H9 (cell line): Measurements from ENCODE around the gene PRR16. TPM values are rescaled to one million over a fixed set of nuclear protein-coding genes. Genes with fewer than 3 reads are reported as not detected.

ENCODE experiments used
- DNase-seq: peaks from one replicate; pipeline ENCODE4 v3.0.0-alpha.2; 2017
- H2AFZ ChIP-seq: one replicate; pipeline ENCODE4 v1.6.1; 2013; ENCODE audit warnings: mild to moderate bottlenecking, low read length, control low read depth, moderate library complexity
- H2AK5ac ChIP-seq: 2 replicates; pipeline ENCODE4 v1.6.1; 2013; ENCODE audit warnings: low read length, control low read depth, mixed read lengths; ENCODE audit not compliant: insufficient read length
- H2BK120ac ChIP-seq: one replicate; pipeline ENCODE4 v1.6.1; 2013; ENCODE audit warnings: low read depth, mild to moderate bottlenecking, low read length, control low read depth, inconsistent platforms; ENCODE audit not compliant: poor library complexity, severe bottlenecking
- H2BK12ac ChIP-seq: 2 replicates; pipeline ENCODE4 v1.6.1; 2013; ENCODE audit warnings: low read length, control low read depth, mixed read lengths, low read depth; ENCODE audit not compliant: insufficient read length
- H2BK15ac ChIP-seq: 2 replicates; pipeline ENCODE4 v1.6.1; 2013; ENCODE audit warnings: low read depth, low read length, control low read depth
- H2BK20ac ChIP-seq: one replicate; pipeline ENCODE4 v1.6.1; 2013; ENCODE audit warnings: low read depth, mild to moderate bottlenecking, low read length, control low read depth, inconsistent platforms; ENCODE audit not compliant: poor library complexity, severe bottlenecking
- H2BK5ac ChIP-seq: 2 replicates; pipeline ENCODE4 v1.6.1; 2013; ENCODE audit warnings: low read length, control low read depth, mixed read lengths; ENCODE audit not compliant: insufficient read length
- H3K14ac ChIP-seq: 2 replicates; pipeline ENCODE4 v1.6.1; 2013; ENCODE audit warnings: low read length, control low read depth; ENCODE audit not compliant: insufficient read depth
- H3K18ac ChIP-seq: 2 replicates; pipeline ENCODE4 v1.6.1; 2013; ENCODE audit warnings: low read depth, mild to moderate bottlenecking, mixed read lengths, low read length, control low read depth; ENCODE audit not compliant: insufficient read length
- H3K23ac ChIP-seq: 2 replicates; pipeline ENCODE4 v1.6.1; 2013; ENCODE audit warnings: low read length, control low read depth, mixed read lengths, low read depth; ENCODE audit not compliant: insufficient read length
- H3K23me2 ChIP-seq: 2 replicates; pipeline ENCODE4 v1.6.1; 2013; ENCODE audit warnings: low read depth, mild to moderate bottlenecking, mixed read lengths, low read length, control low read depth; ENCODE audit not compliant: insufficient read length, poor library complexity, severe bottlenecking
- H3K27ac ChIP-seq: 2 replicates; pipeline ENCODE4 v1.5.1; 2013; ENCODE audit warnings: low read length, control low read depth, mixed read lengths, low read depth; ENCODE audit not compliant: insufficient read length
- H3K27me3 ChIP-seq: 2 replicates; pipeline ENCODE4 v1.6.1; 2013; ENCODE audit warnings: low read length, control low read depth, inconsistent platforms; ENCODE audit not compliant: insufficient read depth
- H3K4ac ChIP-seq: 2 replicates; pipeline ENCODE4 v1.6.1; 2013; ENCODE audit warnings: low read depth, mild to moderate bottlenecking, control low read depth, inconsistent platforms, low read length, moderate library complexity
- H3K4me1 ChIP-seq: 2 replicates; pipeline ENCODE4 v1.6.1; 2013; ENCODE audit warnings: low read length, control low read depth, inconsistent platforms; ENCODE audit not compliant: insufficient read depth
- H3K4me2 ChIP-seq: 2 replicates; pipeline ENCODE4 v1.6.1; 2013; ENCODE audit warnings: low read length, control low read depth, mixed read lengths; ENCODE audit not compliant: insufficient read length, insufficient read depth
- H3K56ac ChIP-seq: 2 replicates; pipeline ENCODE4 v1.6.1; 2013; ENCODE audit warnings: low read depth, mild to moderate bottlenecking, mixed read lengths, low read length, control low read depth; ENCODE audit not compliant: insufficient read length
- H3K79me1 ChIP-seq: 2 replicates; pipeline ENCODE4 v1.6.1; 2013; ENCODE audit warnings: low read depth, mild to moderate bottlenecking, moderate library complexity, low read length, control low read depth, inconsistent platforms; ENCODE audit not compliant: insufficient read depth, poor library complexity, severe bottlenecking
- H3K79me2 ChIP-seq: 2 replicates; pipeline ENCODE4 v1.6.1; 2013; ENCODE audit warnings: low read length, control low read depth, inconsistent platforms; ENCODE audit not compliant: insufficient read depth
- H3K9ac ChIP-seq: 2 replicates; pipeline ENCODE4 v1.6.1; 2013; ENCODE audit warnings: low read length, control low read depth, mixed read lengths; ENCODE audit not compliant: insufficient read length; ENCODE audit errors: extremely low read depth
- H3K9me3 ChIP-seq: one replicate; pipeline ENCODE4 v1.6.1; 2013; ENCODE audit warnings: low read depth, low read length, inconsistent platforms; ENCODE audit not compliant: control insufficient read depth
- H3T11ph ChIP-seq: one replicate; pipeline ENCODE4 v1.6.1; 2013; ENCODE audit warnings: mild to moderate bottlenecking, low read length, control low read depth, inconsistent platforms
- H4K20me1 ChIP-seq: one replicate; pipeline ENCODE4 v1.6.1; 2013; ENCODE audit not compliant: control insufficient read depth, insufficient read length, insufficient read depth
- H4K5ac ChIP-seq: 2 replicates; pipeline ENCODE4 v1.6.1; 2013; ENCODE audit warnings: low read depth, mild to moderate bottlenecking, mixed read lengths, low read length, control low read depth; ENCODE audit not compliant: insufficient read length
- H4K8ac ChIP-seq: replicated peaks from 2 replicates; pipeline ENCODE4 v1.6.1; 2013; ENCODE audit warnings: low read length, control low read depth, mixed read lengths, low read depth; ENCODE audit not compliant: insufficient read length
- H4K91ac ChIP-seq: 2 replicates; pipeline ENCODE4 v1.6.1; 2013; ENCODE audit warnings: low read depth, mild to moderate bottlenecking, moderate library complexity, mixed read lengths, low read length, control low read depth; ENCODE audit not compliant: insufficient read length
- H3K27ac Mint-ChIP-seq, 3 experiments: 2 replicates in 2 of 3; 3 replicates in 1 of 3; pipeline ENCODE4 v1.8.0; 2020 to 2021; ENCODE audit warnings: mixed read lengths in 3 of 3, mild to moderate bottlenecking in 1 of 3, moderate library complexity in 1 of 3
- H3K27me3 Mint-ChIP-seq: 2 replicates; pipeline ENCODE4 v1.8.0; 2021; ENCODE audit warnings: low read depth, mild to moderate bottlenecking, moderate library complexity, mixed read lengths
- H3K36me3 Mint-ChIP-seq, 3 experiments: 2 replicates in 2 of 3; 3 replicates in 1 of 3; pipeline ENCODE4 v1.8.0; 2020 to 2021; ENCODE audit warnings: low read depth in 3 of 3, mixed read lengths in 3 of 3; ENCODE audit not compliant: insufficient read depth in 1 of 3
- H3K4me1 Mint-ChIP-seq, 2 experiments: 2 replicates each; pipeline ENCODE4 v1.8.0; 2020; ENCODE audit warnings: mixed read lengths in 2 of 2
- H3K4me3 Mint-ChIP-seq, 2 experiments: 2 replicates in 1 of 2; 3 replicates in 1 of 2; pipeline ENCODE4 v1.8.0; 2020 to 2021; ENCODE audit warnings: mild to moderate bottlenecking in 2 of 2, mixed read lengths in 2 of 2, moderate library complexity in 1 of 2
- H3K9me3 Mint-ChIP-seq, 2 experiments: 2 replicates in 1 of 2; 3 replicates in 1 of 2; pipeline ENCODE4 v1.8.0; 2020; ENCODE audit warnings: mild to moderate bottlenecking in 2 of 2, mixed read lengths in 2 of 2, moderate library complexity in 1 of 2
- WGBS: extraction: QIAGEN DNeasy Blood & Tissue Kit; methylation state at CpG from one replicate; pipeline ENCODE4 v1.1.7; 2013; ENCODE audit warnings: missing lambda C conversion rate, low lambda C conversion rate, mixed read lengths; ENCODE audit not compliant: insufficient read length; ENCODE audit errors: extremely low coverage; 5-methylcytosine and 5-hydroxymethylcytosine counted together
- total RNA-seq: library from RNA; stranded (reverse); gene quantifications from 2 replicates; pipeline ENCODE4 v1.2.1, GENCODE V29; 2021
- TF ChIP-seq, protein P1 (sequence below): fragments of 200-600 bp; sonication (generic); conservative IDR thresholded peaks from 3 replicates; pipeline ENCODE4 v1.8.0; 2021; ENCODE audit warnings: antibody characterized with exemption, mild to moderate bottlenecking

The PRR16 gene
- total RNA-seq, 1 experiment from 2014 or later = 0.13 TPM

- Histone ChIP-seq H3K4me2 (no peak overlapping the region), H4K5ac (no peak overlapping the region), H3K79me2 (no peaks in the 10 kb centered on the region), H4K8ac (no peak overlapping the region), H3T11ph (no peak overlapping the region), H2AK5ac (no peak overlapping the region), H4K20me1 (no peaks in the 10 kb centered on the region), H3K27ac (no peak overlapping the region), H3K27me3 (no peaks in the 10 kb centered on the region), H3K23me2 (no peaks in the 10 kb centered on the region), H2BK20ac (no peak overlapping the region), H3K4ac (no peak overlapping the region), H3K14ac (no peak overlapping the region), H3K9ac (no peak overlapping the region), H3K4me1 (no peaks in the 10 kb centered on the region), H3K79me1 (no peaks in the 10 kb centered on the region), H2BK15ac (no peak overlapping the region), H3K56ac (no peak overlapping the region), H2BK120ac (no peak overlapping the region), H2BK12ac (no peak overlapping the region), H4K91ac (no peak overlapping the region), H2BK5ac (no peak overlapping the region), H3K9me3 (no peaks in the 10 kb centered on the region), H3K18ac (no peak overlapping the region), H3K23ac (no peak overlapping the region), H2AFZ (no peak overlapping the region)
- no peaks in the 10 kb centered on the region; a peak in 1 of 5 replicates for H3K9me3 Mint-ChIP-seq
- no peaks in the 10 kb centered on the region; a peak in 2 of 7 replicates for H3K36me3 Mint-ChIP-seq
- no peak overlapping the region for H3K27ac Mint-ChIP-seq
- no peaks in the 10 kb centered on the region; the same call in 1 of the 2 replicates for H3K27me3 Mint-ChIP-seq
- TF ChIP-seq, protein P1, sequence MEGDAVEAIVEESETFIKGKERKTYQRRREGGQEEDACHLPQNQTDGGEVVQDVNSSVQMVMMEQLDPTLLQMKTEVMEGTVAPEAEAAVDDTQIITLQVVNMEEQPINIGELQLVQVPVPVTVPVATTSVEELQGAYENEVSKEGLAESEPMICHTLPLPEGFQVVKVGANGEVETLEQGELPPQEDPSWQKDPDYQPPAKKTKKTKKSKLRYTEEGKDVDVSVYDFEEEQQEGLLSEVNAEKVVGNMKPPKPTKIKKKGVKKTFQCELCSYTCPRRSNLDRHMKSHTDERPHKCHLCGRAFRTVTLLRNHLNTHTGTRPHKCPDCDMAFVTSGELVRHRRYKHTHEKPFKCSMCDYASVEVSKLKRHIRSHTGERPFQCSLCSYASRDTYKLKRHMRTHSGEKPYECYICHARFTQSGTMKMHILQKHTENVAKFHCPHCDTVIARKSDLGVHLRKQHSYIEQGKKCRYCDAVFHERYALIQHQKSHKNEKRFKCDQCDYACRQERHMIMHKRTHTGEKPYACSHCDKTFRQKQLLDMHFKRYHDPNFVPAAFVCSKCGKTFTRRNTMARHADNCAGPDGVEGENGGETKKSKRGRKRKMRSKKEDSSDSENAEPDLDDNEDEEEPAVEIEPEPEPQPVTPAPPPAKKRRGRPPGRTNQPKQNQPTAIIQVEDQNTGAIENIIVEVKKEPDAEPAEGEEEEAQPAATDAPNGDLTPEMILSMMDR = no peak
- peaks cover 0 to 8% of the 10 kb centered on the region in 2 experiments; a peak in 2 of 4 replicates for H3K4me1 Mint-ChIP-seq
- no CpG with 5 or more reads among the region's 3 CpGs for WGBS
- H3K4me3 Mint-ChIP-seq = no peak overlapping the region
- no peak for DNase-seq
Observed at GRCh38 chr5:120632430-120632829, 168.3 kb downstream of the PRR16 start.
